ENCODE data around the gene PRKAR2B.
"Not testable (repeated sequence)": the region's sequence is repeated elsewhere in the genome, so short reads cannot be mapped to it uniquely, and the experiment has no call there.

PRKAR2B gene

DNA sequence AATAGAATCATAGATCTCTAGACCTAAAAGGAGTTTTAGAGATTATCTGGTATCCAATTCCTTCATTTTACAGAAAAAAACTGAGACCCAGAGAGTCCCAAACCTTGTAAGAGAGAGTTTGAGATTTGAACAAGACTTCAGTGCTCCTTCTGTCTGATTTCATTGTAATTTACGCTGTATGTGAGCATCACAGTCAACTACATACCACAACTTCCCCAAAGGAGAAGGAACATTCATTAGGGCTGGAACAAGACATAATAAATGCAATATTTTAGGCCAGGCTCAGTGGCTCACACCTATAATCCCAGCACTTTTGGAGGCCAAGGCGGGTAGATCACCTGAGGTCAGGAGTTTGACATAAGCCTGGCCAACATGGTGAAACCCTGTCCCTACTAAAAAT is 17.3 kb upstream of the PRKAR2B start:
- DNase-seq (ENCODE audit: low read depth in 2 of 2), result no peak

DNA sequence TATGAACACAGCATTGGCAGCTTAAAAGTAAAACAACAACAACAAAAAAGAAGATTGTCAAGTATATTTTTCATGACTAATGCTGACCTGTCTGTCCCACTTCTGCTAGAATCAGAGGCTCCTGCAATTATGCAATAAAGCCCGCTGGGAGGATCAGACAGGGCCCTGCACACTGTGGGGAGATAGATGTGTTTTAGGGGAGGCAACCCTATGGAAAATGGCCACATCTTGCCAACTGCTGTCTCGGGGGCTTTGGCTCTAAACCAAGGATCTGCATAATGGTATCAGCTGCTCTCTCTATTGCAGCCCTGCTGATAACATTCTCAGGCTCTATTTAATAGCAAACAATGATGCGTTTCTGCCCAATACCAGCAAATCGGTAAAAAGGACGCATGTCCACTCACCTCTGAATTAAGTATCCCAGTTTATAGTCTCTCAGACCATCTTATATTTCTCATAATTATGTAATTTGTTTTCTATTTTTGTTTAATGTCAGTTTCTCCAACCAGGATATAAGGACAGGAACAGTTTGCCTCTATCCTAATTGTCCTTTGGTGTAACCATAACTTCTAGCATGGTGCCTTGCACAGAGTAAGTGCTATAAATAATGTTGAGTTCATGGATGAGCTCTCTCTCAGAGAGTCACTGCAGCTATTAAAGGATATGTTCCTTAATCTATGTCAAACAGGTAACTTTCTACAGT is 15.3 kb upstream of the PRKAR2B start:
- no peak for DNase-seq (ENCODE audit: low read depth in 2 of 2)

DNA sequence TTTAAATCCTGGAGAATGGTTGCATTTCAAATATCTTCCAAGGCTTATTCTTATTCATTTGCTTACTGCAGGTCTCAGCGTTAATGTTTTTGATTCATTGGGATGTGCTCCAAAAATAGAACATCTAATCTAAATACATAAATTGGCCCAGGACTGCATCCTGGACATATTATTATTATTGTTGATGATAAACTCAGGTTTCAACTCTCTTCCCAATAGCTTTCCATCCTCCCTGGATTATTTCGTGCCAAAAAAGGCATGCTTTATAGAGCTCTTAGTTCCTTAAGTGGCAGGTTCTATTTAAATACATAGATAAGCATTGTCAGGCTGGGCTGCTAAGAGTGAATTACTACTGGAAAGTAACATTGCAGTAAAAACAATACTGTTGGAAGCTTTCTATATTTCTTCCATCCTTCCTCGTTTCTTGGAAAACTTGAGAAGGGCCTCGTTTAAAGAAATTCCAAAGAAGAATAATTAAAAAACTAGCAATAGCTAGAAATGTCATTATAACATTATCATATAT is 14.7 kb upstream of the PRKAR2B start:
- DNase-seq (ENCODE audit: low read depth in 2 of 2), result no peak

DNA sequence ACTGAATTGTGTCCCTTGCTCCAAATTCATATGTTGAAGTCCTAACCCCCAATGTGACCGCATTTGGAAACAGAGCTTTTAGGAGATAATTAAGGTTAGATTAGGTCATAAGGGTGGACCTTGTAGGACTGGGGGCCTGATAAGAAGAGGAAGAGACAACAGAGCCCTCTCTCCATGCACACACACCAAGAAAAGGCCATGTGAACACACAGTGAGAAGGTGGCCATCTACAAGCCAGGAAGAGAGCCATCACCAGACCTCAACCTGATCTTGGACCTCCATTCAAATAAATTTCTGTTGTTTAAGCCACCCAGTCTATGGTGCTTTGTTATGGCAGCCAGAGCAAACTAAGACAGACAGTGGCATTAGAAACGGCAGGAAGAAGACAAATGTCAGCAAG is 12.5 kb upstream of the PRKAR2B start:
- no peak for DNase-seq (ENCODE audit: low read depth in 2 of 2)

DNA sequence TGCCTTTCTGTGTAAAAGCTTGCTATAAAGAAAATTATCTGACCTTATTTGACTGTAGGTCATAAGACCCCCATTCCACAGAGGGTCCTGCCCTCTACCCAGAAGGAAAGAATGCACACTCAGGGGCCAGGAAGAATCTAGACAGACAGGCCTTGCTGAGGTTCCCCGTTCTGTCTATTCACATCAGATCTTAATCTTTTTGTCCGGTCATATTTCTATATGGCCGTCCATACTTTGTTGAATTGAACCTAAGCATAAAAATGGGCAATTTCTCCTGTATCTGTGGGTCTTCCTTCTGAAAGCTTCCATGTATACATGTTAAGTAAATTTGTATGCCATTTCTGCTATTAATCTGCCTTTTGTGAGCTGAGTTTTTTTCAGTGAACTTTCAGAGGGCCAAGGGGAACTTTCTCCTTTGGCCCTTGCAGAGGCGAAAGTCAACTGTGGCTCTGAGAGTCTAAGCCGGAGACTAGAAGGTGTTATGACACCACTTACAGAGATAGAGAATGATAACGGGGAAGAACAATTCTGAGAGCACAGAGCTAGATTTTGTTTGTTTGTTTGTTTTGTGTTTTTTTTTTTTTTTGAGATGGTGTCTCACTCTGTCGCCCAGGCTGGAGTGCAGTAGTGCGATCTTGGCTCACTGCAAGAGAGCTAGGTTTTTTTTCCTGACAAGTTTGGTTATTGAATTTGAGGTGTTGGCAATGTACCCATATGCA is 11.6 kb upstream of the PRKAR2B start:
- DNase-seq (ENCODE audit: low read depth in 2 of 2), result no peak

DNA sequence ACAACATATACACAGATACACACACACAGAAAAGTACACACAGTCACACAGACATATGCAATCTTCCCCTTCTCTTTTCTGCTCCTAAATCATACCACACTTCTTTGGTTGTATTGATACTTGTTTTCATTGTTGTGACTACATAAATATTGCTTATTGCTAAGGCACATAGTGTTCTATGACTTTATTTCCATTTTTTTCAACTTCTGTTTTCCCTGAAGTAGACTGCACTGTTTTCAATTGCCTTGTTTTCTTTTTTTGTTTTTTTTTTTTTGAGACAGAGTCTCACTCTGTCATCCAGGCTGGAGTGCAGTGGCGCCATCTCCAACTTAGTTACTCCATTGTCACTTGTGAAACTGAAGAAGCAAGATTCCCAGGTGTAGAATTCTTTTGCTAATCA is 10.0 kb upstream of the PRKAR2B start:
- no peak for DNase-seq (ENCODE audit: low read depth in 2 of 2)

DNA sequence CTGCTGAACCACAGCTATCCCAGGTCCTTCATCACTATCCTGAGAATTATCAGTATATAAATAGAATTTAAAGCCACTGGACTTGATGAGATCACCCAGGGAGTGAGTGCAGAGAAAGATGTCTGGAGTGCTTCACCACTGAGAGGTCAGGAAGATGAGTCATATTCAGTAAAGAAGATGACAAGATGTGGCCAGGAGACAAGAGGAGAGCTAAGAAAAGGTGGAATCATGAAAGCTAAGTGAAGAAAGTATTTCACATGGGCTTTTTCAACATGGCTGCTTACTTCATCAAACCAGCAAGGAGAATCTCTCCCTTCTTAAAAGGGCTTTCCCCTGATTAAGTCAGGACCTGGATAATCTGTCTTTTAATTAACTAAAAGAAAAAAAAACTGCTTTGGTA is 9.1 kb upstream of the PRKAR2B start:
- no peak for DNase-seq (ENCODE audit: low read depth in 2 of 2)

DNA sequence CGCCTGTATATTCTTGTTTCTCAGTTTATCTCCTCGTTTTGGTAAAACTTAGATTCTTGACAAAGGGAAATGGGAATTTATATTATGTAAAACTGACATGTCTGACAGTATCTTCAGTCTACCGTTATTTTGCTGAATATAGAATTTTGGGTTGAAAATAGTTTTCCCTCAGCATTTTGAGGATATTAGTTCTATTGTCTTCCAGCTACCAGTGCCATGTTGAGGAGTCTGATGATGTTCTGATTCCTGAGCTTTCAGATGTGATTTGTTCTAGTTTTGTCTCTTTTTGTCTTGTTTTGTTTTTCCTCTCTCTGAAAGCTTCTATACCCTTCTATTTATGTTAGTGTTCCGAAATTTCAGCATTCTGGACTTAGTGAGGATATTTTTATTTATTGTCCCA is 8.0 kb upstream of the PRKAR2B start:
- no peak for DNase-seq (ENCODE audit: low read depth in 2 of 2)

DNA sequence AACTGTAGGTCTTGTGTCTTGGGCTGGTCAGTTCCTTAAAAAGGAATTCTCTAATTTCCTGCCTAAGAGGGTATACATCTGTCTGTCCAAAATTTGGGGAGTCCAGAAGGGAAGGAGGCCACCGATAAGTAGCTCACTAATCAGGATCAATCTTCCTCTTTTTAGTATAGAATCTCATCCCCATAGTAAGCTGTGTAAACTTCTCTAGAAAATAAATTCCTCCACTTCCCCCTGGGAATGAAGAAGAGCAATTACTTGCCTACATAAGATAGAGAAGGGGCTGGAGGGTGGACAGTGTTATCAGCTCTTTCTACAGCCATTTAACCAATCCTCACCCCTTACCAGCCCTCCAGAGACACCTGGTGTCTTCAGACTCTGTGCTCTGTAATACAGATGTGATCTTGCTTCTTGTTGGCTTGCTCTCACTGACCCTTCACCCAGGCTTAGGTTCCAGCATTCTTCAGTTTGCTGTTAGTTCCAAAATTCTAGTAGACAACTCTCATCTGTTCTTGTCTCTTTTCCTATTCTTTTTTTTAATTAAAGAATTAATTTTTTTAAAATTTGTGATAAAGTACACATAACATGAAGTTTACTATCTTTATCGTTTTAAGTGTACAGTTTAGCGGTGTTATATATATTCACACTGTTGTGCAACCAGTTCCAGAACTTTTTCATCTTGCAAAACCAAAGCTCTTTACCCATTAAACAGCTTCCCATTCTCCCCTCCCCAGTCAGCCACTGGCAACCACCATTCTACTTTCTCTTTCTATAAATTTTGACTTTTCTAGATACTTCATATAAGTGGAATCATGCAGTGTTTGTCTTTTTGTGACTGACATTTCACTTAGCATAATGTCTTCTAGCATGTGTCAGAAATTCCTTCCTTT is 6.5 kb upstream of the PRKAR2B start:
- DNase-seq (ENCODE audit: low read depth in 2 of 2), result no peak

DNA sequence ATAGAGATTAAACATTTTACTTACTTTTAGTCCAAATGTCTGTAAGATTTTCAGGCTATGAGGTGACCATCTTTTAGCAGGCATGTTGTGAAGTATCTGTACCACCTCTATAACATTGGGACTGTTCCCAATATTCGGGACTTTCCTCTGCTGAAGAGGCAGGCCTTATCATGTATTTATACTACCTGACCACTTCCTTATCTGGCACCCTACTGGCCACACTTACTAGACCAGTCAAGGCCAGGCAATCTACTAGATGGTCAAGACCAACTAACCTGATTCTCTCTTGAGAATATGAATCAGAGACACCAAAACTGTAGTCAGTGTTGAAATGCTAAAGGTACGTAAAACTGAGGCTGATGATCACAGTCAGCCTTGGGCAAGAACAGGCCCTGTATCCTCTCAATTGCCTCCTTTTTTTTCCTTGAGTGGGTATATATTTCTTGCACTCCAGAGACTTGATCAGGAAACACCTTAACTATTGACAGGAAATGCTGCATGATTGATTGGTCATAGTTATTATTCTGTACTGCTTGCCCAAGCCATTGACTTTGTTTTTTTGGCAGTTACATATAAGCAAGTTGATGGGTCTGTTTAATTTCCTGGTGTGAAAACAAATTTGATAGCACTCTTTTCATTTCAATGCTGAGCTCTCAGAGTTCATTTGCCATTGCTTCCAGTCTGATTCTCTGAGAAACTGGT is 5.2 kb upstream of the PRKAR2B start:
- no peak for DNase-seq (ENCODE audit: low read depth in 2 of 2)

DNA sequence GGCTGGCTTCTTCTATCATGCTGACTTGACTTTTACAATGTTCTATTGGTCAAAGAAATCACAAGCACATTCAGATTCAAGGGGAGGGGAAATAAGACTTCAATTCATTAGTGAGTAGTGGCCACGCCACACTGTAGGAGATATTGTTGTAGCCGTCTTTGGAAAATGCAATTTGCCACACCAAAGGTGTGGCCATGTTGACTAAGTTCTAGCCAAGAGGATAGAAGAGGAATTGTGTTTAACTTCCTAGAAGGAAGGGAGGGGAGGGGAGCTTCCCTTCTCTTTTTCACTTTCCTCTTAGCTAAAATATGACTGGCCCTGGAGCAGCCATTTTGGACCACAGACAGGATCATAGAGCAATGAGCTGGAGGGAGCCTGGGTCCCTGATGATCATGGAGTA is 3.4 kb upstream of the PRKAR2B start:
- DNase-seq (ENCODE audit: low read depth in 2 of 2), result no peak

DNA sequence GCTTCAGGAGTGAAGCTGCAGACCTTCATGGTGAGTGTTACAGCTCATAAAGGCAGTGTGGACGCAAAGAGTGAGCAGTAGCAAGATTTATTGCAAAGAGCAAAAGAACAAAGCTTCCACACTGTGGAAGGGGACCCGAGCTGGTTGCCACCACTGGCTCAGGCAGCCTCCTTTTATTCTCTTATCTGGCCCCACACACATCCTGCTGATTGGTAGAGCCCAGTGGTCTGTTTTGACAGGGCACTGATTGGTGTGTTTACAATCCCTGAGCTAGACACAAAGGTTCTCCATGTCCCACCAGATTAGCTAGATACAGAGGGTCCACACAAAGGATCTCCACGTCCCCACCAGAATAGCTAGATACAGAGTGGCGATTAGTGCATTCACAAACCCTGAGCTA is 2.7 kb upstream of the PRKAR2B start:
- DNase-seq (ENCODE audit: low read depth in 2 of 2), result not testable (repeated sequence)

DNA sequence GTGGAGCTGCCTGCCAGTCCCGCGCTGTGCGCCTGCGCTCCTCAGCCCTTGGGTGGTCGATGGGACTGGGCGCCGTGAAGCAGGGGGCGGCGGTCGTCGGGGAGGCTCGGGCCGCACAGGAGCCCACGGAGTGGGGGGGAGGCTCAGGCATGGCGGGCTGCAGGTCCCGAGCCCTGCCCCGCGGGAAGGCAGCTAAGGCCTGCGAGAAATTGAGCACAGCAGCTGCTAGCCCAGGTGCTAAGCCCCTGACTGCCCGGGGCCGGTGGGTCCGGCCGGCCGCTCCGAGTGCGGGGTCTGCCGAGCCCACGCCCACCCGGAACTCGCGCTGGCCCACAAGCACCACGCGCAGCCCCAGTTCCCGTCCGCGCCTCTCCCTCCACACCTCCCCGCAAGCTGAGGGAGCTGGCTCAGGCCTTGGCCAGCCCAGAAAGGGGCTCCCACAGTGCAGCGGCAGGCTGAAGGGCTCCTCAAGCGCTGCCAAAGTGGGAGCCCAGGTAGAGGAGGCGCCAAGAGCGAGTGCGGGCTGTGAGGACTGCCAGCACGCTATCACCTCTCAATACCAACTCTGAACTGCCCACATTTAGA is 2.1 kb upstream of the PRKAR2B start:
- not testable (repeated sequence) for DNase-seq (ENCODE audit: low read depth in 2 of 2)

DNA sequence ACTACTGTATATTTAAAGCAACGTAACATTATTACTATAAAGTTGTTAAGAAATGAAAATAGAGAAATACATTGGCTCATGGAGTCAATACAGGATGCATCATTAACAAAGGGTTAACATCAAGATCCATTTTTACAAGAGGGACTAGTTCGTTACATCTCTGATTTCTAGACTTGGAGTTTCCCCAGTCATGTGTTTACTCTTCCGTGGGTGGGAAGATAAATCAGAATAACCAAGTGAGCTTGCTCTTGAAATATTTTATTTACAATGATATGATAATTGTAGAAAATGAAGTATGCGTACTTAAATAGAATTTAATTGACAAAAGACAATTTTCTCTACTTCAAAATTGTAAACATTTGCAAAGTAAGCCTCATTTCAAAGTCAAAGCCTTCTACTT is 1.0 kb upstream of the PRKAR2B start:
- DNase-seq (ENCODE audit: low read depth in 2 of 2), result no peak

DNA sequence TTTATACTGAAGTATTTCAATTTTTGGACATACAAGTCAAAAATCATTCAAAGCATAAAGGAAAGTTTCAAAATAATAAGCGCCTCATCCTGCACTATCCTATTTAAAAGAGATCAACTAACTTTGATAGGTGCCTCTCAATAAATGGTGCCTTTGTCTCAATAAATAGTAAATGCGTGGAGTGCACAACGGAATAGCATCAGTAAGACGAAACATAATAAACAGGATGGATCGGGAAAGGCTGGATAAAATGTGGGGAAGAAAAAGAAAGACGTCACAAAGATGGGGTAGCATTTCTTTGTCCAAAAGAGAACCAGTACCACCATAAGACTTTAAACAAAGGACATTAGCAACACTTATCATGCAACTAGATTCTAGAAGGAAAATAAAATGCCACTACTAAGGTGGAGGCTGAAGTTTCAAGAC is 571 bp upstream of the PRKAR2B start:
- no peak for DNase-seq (ENCODE audit: low read depth in 2 of 2)

DNA sequence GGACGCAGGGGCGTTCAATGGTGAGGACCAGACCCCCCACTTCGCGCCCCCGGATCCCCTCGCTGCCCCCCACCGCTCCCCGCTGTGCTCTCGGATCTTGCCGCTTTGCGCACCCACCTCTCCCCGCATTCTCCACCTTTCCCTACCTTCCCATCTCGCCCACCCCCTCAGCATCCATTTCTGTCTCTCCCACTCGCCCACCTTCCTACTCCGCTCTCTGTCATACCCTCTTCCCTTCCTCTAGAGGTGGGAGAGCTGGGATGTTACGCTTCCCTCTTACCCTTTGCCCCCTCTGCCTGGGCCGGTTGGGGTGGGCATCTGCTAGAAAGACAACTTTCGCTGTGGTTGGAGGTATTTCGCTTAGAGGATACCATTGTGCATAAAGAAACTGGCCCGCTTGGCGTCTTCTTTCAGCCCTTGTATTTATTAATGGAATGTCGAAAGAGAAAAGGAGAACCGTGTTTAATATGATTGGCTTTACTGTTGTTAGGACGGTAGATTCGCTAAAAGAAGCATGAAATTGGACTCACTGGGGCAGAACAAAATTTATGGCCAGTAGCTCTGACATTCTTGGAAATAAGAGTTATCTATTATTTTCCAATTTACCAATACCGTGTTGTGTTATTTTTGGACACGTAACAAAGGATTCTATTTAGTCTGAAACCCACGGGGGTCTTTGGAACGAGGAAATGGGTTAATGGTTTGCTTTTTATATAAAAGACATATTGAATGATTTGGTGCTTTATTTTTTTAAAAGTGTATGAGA is 873 bp downstream of the PRKAR2B start:
- no peak for DNase-seq (ENCODE audit: low read depth in 2 of 2)

DNA sequence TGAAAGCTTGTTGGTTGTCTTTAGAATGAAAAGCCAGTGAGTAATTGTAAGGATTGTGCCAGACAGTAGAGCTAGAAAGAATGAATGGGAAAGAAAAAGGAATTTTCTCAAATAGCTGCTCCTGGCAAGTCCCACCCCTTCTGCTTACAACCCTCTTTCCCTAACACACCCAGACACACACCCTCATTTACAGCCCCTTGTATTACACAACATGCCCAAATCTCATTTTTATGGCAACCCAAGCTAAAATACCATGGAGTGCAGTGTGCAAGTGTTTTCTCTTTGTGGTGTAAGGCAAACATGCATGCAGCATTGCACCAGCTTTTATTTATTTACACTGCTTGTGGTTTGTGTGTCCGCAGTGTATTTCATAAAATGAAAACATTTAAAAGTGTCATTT is 1.5 kb downstream of the PRKAR2B start:
- no peak for DNase-seq (ENCODE audit: low read depth in 2 of 2)

DNA sequence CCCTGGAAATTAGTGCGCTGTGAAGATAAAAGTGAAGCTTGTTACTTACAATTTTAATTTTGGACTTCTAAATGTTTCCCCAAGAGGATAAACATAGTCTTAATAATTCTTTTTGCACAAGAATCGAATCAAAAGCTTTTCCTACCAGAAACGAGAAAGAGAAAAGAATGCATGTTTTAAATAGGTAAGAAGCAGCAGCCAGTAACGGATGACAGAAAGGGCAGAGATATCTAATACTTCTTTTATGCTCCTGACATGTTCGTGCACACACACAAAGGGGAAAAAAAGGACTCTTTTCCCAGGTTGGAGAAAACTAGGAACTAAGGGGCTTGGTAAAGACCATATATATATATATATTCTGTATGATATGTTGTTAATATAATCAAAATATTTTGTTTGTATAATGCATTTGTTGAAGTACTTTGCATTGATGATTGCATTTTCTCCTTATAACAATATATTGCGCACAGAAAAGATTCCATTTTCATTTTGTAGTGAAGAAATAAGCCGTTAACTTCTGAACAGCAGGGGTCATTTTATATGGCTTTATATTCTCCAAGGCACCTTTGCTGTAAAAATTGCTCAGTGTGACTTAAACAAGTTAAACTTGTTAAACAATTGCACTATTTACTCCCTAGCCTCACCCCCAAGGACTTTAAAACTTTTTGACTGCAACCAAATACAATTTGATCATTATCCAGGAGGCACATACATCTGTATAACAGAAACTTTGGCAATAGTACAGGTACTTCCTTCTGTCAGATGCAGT is 2.2 kb downstream of the PRKAR2B start:
- no peak for DNase-seq (ENCODE audit: low read depth in 2 of 2)

DNA sequence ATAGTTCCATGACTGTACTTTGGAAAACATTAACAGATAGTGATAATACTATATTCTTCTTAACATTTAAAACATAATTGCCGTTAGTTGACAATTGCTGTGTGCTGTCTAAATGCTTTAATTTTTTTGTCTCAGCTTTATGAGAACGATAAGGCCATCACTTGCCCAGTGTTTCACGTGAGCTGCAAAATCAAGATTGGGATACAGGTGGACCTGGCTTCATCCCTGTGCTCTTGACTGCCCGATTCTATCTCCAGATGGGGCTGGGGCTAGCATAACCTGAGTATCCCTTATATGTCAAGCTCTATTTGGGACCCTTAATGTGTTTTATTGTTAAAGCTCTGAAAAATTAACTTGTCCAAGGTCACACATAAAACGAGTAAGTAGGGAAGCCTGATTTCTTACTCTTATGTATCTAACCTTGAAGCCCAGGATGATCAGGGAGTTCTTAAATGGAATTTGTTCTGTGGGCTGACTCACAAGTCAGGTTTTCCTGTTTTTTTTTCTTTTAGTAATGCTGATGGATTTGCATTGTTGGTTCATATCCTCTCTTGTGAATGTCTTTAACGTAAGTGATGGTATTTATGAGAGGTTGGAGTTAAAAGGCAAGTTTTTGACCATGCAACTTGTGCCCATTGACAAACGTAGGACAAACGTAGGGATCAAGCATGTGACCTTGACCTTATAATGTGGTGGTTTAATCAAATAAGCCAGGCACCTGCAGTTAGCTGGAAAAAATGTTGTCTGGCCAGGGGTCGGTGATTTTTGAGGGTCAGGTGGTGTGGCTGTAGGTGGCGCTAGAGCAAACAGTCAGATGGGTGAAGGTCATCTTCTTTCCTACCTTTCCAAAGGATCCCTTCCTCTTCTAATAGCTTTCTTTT is 3.6 kb downstream of the PRKAR2B start:
- no peak for DNase-seq (ENCODE audit: low read depth in 2 of 2)

All from stimulated activated CD4-positive, alpha-beta T cell treated with anti-CD3 and anti-CD28 coated beads, Interleukin-1b, Interleukin-23, amount 100 ng/mL, for 1 hour (primary cell).